GM11168 (cell line): ENCODE results near the gene C6orf15.

ENCODE experiments used
- in situ Hi-C: fragments of 300-500 bp; cut with MboI; formaldehyde crosslinking; loops from one replicate; pipeline ENCODE4 v1.12.0; 2022; ENCODE audit warnings: low sequenced_read_pairs; ENCODE audit not compliant: unreplicated experiment

C6orf15 gene

GRCh38 chr6:31112478-31112877, at the start of gene C6orf15:
Gene C6orf15, minus strand, starts transcription at chr6:31112575. Its CDS starts 20 bp downstream, at chr6:31112555.
- in situ Hi-C loops, result no loop called here

GRCh38 chr6:31161216-31162126, 49.1 kb upstream of the C6orf15 start:
- in situ Hi-C loops, result no loop called here

DNA sequence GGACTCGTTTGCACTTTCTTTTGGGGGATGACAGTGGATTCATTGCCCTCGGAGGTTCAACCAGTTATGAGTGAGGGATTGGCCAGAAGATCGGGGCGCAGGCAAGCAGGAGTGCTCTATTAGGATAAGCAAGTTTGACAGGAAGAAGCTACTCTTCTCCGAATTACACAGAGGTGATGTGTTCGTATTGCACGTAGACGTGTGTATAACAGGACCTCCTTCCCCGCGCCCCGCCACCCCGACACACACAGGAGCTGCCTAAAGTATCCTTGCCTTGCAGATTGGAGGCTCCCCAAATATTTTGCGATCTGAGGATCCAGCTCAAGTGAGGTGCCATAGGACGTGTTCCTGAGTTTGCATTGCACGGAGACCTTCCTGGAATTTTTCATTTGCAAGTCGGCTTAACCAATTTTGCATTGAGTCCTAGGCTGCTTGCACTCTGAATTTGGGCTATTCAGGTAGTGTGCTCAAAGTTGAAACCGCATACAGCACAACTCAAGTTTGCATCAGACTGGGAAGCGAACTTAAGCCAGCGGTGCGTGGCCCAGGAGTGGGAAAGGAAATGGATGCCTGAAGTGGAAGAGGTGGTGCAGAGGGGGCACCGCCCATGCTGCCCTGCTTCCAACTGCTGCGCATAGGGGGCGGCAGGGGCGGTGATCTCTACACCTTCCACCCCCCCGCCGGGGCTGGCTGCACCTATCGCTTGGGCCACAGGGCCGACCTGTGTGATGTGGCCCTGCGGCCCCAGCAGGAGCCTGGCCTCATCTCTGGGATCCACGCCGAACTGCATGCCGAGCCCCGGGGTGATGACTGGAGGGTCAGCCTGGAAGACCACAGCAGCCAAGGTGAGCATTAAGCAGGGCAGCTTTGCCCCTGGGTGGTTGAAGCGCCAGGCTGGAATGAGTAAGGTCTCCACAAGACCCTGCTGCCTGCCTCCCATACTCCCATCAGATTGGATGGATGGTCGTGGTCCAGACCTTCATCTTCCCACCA, 46.8 kb upstream of the C6orf15 start:
- in situ Hi-C loops, result no loop called here

DNA sequence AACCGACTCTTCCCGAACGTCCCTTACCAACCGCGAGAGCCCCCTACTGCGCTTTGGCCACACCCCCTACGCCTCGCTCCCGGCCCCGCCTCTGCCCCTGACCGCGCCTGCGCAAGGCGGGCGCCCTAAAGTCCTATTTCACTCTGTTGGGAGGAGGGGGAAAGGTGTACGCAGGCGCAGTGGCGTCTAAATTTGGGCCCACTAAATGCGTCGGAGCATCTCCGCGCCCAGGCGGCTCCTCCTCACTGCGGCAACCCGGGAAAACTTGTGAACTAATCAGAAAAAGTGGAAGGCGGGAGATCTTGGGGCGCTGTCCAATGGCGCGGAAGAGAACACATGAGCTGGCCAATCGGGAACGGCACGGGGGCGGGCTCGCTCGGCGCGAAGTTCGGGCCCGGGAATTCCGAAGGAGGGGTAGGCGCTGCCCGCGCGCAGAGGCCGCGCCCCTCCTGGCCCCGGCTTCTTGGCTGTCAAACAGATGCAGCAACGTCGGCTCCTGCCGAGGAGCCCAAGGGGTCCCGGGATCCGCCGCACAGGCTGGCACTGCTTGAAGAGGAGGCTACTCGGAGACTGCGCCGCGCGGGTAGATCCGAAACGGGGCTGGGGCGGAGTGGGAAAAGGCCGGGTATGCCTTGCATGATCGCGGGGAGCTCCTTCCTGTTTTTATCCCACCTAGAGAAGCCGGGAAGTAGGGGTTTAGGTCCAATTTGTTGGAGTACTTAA, 45.9 kb upstream of the C6orf15 start, which contains the start of gene TCF19:
Gene TCF19, plus strand, starts transcription at position 450 of the 723 bp plus-strand sequence. CDS start 881 bp downstream, outside the sequence.
- in situ Hi-C loops, result no loop called here

GRCh38 chr6:31157513-31158139, 45.3 kb upstream of the C6orf15 start, which contains the start of gene CCHCR1:
Gene CCHCR1, minus strand, starts transcription at chr6:31157802. Its CDS starts 202 bp downstream, at chr6:31157600.
- in situ Hi-C loops, result no loop called here

DNA sequence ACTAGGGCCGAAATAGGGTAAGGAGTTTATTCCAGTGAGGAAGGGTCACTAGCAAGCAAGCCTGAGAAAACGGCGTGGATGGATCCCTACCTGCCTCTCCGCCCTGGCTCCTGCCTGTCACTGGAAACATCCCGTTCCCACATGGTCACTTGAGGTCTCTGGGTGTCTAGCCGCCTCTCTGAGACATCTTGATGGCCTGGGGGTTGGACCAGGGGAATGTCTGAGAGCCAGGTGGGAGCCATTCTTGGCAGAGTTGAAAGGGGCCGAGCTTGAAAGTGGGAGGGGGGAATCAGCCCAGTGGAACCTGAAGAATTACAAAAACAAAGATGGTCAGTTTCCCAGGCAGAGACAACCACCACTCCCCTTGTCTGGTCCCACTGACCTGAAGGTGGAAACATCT, 44.3 kb upstream of the C6orf15 start:
- in situ Hi-C loops, result no loop called here

GRCh38 chr6:31154436-31154835, 42.1 kb upstream of the C6orf15 start:
- in situ Hi-C loops, result no loop called here

DNA sequence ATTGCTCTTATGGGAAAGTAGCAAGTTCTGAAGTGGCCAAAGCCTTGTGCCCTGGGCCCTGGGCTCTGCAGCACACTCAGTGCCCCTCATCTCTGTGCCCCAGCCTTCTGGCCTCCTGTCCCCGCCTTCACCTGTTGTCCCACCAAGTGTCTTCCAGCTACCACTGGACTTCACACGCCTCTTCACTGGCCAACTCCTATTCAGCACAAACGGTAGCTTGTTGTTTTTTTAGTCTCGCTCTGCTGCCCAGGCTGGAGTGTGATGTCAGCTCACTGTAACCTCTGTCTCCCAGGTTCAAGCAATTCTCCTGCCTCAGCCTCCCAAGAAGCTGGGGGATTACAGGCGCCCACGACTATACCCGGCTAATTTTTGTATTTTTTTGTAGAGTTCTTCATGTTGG, 40.4 kb upstream of the C6orf15 start:
- in situ Hi-C loops, result no loop called here

GRCh38 chr6:31149827-31150447, 37.6 kb upstream of the C6orf15 start:
- in situ Hi-C loops, result no loop called here

GRCh38 chr6:31145386-31145785, 33.0 kb upstream of the C6orf15 start:
- in situ Hi-C loops, result no loop called here

DNA sequence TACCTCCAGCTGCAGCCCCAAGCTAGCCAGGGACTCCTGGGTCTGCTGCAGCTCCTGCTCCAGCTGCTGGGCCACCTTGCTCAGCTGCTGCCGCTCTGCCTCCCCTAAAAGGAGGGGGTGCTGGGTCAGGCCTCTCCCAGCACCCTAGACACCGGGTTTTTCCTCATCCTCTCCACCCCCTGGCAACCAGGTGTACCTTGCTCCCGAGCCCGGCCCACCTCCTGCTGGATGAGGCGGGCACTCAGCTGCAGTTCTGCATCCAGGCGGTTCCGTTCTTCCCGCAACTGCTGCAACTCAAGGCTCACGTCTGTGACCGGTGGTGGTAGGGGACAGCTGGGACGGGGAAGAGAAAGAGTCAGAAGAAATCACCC, 32.6 kb upstream of the C6orf15 start:
- in situ Hi-C loops, result no loop called here

DNA sequence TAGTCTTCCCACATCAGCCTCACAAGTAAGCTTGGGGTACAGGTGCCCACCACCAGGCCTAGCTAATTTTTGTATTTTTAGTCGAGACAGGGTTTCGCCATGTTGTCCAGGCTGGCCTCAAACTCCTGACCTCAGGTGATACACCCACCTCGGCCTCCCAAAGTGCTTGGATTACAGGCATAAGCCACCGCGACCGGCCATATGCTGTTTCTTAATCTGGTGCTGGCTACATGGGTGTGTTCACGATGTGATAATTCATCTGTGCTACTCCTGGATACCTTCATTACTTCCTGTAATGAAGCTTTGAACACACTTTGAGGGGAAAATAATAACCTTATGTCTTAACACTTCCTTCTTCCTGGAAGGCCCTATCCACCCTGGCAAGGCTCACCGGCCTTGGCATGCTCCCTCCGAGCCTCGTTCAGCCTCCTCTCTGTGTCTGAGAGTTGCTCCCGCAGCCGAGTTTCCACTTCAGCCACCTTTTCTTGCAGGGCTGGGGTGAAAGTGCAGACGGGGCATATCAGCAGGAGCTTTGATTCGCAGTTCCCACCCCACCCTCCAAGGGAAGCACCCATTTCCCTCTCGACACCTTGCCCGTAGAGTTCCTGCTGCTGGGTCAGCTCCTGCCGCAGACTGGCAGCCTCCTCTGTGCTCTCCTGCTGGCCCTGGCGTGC, 32.1 kb upstream of the C6orf15 start:
- in situ Hi-C loops, result no loop called here

- in situ Hi-C loops, result no loop called here
Measured at GRCh38 chr6:31143148-31143547, 30.8 kb upstream of the C6orf15 start.

DNA sequence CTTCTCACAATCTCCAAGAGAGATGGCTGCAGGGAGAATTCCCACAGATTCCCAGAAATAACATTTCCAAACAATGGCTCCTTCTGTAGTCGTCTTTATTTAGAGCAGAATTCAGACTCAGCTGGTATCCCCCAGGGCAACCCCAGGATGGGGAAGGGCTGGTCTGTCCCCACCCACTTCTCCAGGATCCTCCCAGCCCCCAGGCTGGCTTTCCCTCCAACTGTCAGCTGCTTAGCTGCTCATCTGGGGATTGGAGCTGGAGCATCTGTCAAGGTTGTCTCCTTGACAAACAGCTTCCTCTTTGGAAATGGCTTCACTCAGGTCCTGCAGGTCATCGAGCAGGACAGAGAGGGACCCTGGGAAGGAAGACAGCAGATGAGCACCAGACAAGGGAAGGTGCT, 30.0 kb upstream of the C6orf15 start:
- in situ Hi-C loops, result no loop called here

DNA sequence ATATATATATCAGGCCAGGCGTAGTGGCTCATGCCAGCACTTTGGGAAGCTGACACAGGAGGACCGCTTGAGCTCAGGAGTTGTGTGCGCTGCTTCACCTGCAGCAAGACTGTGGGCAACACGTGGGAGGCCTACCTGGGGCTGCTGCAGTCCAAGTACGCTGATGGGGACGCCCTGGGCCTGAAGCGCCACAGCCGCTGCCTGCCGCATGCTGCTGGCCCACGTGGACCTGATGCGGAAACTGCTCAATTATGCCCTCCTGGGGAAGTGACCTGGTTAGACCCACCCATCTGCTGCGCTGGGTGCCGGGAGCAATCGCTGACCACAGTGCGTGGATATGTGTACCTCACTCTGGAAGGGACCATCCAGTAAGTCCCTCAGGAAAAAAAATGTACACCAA, 28.3 kb upstream of the C6orf15 start:
- in situ Hi-C loops, result no loop called here

- in situ Hi-C loops, result loop anchor here (5.0 kb wide), 2 partner anchors 53 to 228 kb away; no protein-coding TSS in a partner anchor
Measured at GRCh38 chr6:31139599-31139998, 27.2 kb upstream of the C6orf15 start.

DNA sequence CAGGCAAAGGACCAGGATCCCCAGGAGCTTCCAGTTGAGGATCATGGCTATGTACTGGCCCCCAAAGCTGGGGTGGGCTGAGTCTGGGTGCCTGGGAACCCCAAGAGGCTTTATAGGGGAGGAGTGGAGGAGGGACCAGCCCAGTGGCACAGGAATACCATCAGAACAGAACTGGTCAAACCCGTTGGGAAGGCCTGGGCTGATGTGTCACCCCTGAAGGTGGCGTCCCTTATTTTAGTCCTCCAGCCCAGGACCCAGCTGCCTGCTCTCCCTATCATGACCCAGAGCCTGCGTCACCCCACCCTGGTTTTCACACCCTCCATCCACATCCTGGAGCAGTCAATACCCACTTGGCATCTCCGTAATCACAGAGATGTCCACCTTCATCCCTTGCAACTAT, 26.6 kb upstream of the C6orf15 start, which contains the start of gene PSORS1C2:
Gene PSORS1C2, minus strand, starts transcription at position 85 of the 400 bp plus-strand sequence. Its CDS starts 40 bp downstream, at position 45.
- in situ Hi-C loops, result loop anchor here (5.0 kb wide), 2 partner anchors 53 to 228 kb away; no protein-coding TSS in a partner anchor

- in situ Hi-C loops, result loop anchor here (5.0 kb wide), 2 partner anchors 57 to 232 kb away; no protein-coding TSS in a partner anchor
Measured at GRCh38 chr6:31135710-31136109, 23.3 kb upstream of the C6orf15 start.
